Hippocampal formation (tissue), 2 donors: ENCODE data around the gene MED12.
A peak's percentile ranks its signal among the peaks of the same experiment; 100 is the strongest.

Source experiments
- DNase-seq, 2 donors: peaks; one replicate each; lab custom pipeline; 2025; lab: John Stamatoyannopoulos, UW

MED12 gene

DNA sequence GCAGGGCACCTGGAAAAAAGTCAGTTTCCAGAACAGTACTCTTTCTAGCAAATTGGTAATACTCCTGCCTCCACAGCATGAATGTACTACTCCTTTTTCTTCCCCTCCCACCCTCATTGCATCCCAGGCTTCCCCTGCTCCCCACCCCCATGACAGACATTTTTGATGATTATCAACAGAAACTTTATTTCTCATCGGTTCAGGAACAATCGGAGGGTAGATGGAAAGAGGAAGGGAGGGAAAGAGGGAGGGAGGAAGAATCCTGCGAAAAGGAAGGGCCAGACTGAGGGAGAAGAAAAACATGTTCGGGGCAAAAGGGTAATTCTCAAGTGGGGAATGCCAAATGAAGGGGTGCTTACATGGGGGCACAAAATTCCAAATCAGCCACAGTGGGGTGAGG, 11.2 kb upstream of the MED12 start:
- DNase-seq, result no peak

DNA sequence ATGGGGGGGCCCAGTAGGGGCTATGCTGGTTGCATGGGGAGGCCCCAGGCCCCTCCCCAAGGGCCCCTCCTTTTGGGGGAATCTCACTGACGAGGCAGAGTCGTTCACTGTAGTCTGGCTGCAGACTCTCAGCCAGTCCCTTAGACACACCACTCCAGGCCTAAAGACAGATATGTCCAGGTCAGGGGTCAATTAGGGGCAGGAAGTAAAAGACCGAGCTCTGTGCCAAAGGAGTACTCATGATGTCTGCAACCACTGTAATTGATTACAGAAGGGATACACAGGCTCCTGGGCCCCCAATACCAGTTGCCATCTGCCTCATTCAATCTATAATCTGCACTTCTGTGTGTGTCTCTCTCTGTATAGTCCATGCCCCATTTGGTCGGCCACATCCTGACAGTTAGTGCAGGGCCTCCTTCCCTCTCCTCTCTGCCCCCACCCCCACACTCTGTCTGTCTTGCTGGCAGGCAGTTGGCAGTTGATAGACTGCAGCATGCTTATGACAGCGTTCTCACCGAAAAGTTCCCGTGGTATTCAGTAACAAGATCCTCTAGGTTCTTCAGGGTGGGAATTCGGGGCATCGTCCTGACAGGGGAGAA, 10.5 kb upstream of the MED12 start:
- DNase-seq, result no peak

DNA sequence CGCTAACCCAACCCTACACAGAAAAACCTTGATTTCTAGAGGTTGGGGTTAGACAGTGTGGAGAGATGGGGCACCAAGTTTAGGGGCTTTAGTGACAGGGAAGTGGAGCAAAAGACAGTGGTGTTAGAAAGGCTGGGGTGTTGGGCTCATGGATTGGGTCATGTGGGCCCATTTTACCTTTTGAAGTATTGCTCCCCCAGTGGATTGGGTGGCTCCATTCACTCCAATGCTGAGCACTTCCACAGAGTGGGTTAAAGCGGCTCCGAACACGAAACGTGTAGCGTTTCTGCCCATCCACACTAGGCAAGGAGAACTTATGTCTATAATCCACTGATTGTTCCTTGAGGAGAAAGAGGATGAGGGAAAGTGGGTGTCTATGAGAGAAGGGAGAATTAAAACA, 9.3 kb upstream of the MED12 start:
- DNase-seq, result no peak

DNA sequence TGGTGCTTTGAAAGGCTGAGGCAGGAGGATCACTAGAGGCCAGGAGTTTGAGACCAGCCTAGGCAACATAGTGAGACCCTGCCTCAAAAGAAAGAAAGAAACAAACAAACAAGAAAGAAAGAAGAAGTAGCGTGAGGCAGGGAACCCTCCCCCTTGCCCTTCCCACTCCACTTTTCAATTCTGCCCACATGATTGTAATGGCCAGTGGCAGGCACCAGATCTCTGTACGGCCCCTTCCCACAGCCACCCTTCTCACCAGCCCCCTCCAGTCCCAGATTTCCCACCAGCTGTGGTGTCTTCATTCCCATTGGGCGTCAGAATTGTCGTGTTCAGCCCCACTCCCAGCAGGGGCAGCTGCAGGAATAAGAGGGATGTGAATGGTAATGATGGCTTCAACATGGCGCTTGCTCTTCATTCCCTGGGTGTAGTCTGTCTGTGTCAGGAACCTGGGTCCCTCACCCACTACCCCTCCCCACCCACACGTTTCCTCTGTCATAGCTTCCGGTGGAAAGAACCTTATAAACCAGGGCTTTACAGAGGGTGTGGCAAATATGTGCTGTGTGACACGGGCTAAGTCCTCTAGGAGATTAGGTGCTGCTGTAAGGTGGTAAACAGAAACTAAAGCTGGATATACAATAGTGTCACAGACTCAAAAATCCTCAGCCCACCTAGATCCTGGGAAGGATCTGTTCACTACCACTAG, 7.1 kb upstream of the MED12 start, which contains the start of gene IL2RG:
Gene IL2RG, minus strand, starts transcription at position 437 of the 703 bp plus-strand sequence. Its CDS starts 38 bp downstream, at position 399.
- no peak for DNase-seq

DNA sequence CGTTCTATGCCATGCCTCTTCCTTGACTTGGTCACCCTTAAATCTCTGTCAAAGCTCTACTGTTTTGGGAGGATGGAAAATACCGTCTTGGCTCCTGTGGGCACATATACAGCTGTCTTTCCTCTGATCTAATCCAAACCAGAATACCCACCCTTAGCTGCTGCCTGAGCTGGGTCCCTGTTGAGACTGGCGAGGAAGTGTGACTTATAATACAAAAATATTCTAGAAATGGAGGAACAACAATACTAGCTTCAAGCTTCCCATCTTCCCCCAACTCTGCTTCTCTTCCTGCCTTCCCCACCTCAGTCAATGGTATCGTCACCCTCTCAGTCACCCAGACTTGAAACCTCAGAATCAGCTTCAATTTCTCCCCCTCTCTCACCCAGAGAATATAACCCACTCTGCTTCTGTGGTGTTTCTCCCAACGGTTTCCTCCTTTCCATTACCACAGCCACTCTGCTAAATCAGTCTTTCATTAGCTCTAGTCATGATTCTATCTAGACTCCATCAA, 6.4 kb upstream of the MED12 start:
- no peak for DNase-seq

DNA sequence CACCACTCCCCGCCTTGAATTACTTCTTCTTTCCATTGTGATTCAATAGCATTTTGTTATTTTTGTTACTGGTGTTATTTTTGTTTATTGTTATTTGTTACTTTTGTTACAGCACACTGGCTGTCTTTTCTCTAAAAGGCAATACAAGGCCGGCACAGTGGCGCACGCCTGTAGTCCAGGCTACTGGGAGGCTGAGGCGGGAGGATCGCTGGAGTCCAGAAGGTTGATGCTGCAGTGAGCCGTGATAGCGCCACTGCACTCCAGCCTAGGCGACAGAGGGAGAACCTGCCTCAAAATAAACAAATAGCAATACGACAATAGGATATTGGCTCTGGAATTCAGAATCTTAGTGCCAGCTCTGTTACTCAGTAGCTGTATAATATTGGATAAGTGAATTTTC, 1.0 kb upstream of the MED12 start:
- no peak for DNase-seq

DNA sequence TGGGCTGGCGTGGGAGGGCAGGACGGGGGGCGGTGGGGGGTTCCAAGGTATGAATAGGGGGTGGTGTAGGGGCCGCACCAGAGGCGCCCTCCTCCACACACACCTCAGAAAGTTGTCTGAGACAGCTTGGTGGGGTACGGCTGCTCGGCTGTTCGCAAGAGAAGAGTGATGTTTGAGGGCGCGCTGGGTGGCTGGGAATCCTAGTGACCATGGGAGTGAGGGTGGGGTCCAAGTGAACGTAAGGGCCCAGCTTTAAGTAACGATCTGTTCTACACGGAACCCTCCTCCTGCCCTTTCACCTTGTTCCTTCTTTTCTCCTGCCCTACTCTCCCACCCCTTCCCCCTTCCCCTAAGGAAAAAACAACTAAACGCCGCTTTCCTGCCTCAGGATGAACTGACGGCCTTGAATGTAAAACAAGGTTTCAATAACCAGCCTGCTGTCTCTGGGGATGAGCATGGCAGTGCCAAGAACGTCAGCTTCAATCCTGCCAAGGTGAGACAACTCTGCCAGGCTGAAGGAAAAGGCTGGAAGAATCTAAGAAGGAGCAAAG, 664 bp downstream of the MED12 start:
- DNase-seq, result no peak

DNA sequence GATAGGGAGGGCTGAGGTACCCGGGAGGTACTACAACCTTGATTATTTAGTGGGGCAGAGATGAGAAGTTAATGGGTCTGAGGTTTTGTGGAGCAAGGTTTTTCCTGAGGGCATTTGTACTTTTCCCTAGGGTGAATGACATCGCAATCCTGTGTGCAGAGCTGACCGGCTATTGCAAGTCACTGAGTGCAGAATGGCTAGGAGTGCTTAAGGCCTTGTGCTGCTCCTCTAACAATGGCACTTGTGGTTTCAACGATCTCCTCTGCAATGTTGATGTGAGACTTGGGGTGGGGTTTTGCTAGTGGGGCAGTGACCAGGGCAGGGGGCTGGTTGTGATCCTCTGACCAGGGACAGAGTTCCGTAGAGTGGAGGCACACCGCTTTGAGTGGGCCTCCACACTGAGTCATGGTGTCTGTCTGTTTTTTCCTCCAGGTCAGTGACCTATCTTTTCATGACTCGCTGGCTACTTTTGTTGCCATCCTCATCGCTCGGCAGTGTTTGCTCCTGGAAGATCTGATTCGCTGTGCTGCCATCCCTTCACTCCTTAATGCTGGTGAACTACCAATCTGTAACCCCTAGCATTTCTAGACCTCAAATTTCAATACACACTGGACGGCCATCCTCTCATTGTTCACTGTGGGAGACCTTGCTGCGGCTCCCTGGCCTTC, 9.9 kb downstream of the MED12 start:
- DNase-seq, result no peak

DNA sequence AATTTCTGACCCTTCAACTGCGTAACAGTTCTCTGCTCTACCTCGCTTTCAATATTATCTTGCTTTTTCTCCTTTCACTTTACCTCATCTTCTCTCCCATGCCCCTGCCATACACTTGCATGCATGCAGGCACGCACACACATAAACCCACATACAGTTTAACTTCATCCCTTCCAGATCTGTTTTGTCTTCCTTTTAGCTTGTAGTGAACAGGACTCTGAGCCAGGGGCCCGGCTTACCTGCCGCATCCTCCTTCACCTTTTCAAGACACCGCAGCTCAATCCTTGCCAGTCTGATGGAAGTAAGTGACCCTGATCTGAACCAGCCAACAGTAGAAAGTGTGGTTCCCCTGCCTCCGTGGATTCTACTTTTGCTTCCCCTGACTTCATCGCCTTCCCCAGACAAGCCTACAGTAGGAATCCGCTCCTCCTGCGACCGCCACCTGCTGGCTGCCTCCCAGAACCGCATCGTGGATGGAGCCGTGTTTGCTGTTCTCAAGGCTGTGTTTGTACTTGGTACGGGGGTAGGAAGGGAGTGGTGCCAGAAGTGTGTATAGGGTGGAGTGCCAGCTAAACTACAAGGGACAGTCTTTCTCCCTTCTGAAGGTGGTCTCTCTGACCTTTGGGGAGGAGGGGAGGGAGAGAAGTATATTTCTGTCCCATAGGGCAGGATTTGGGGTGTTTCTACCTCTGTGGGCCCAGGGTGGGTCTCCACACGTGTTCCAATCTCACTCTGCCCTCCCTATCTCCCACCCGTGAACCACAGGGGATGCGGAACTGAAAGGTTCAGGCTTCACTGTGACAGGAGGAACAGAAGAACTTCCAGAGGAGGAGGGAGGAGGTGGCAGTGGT, 10.7 kb downstream of the MED12 start:
- peak; percentile 30 to 38 for DNase-seq

DNA sequence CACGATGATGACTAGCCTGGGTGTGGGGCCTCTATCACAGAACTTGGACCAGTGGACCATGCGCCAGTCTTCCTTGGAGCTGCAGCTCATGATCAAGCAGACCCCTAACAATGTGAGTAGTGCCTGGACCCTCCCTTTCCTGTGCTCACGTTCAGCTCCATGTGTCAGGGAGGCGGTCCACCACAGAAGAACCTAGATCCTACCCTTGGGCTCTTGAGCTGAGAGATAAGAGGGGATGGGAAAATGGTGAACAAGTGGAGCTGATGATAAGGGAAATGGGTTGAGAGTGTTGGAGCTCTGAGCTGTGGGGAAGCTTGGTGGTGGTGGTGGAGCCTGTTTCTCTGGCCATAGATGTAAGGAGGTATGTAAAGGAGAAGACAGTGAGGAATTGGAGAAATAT, 13.1 kb downstream of the MED12 start:
- DNase-seq, result no peak

DNA sequence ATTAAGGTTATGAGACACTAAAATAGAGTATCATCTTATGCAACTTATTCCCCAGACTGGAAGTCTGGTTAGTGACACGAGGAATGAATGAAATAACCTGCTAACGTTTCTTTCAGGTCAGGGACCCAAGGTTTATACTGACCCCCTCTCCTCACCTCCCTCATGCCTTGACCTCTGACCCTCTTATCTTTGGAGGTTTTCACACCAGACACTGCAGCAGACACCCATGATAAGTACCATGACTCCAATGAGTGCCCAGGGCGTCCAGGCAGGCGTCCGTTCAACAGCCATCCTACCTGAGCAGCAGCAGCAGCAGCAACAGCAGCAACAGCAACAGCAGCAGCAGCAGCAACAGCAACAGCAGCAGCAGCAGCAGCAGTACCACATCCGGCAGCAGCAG, 22.0 kb downstream of the MED12 start:
- DNase-seq, result no peak

DNA sequence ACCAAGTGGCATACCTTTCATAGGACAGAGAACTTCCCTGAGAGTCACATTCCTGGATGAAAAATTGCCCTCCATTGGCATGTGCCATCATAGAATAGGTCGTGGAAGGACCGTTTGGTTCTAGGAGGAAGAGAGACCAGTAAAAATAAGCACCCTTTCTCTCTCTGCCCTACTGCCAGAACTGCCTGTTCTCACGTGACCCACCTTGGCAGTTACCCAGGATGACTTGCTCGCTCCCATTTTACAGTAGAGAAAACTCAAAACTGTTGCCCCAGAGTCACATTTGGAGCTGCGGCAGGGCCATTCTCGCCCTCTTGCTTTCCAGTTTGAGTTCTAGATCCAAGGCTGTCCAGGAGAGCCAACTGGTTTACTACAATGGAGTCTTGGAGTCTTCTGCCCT, 25.1 kb downstream of the MED12 start:
- peak in 1 of 2 donors; percentile 46 for DNase-seq

DNA sequence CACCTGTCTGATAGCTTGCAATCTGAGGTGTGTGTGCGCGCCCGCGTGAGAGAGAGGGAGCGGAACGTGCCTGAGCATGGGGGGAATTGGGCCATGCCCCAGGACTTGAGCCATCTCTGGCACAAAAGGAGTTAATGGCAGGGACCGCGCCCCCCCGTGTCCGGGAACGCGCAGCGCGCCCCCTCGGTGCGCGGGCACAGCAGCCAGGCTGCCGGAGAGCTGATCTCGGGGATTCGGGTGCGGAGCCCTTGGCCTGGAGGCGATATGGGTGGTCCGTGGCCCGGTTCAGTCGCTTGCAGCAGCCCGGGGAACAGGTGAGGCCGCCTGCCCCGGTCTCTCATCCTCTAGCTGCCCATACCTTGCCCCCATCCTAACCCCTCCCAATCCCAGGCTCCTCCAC, 26.3 kb downstream of the MED12 start, which contains the start of gene NLGN3:
Gene NLGN3, plus strand, starts transcription at position 191 of the 400 bp plus-strand sequence. CDS start 2,909 bp downstream, outside the sequence.
- DNase-seq, result peak in 1 of 2 donors; percentile 43

DNA sequence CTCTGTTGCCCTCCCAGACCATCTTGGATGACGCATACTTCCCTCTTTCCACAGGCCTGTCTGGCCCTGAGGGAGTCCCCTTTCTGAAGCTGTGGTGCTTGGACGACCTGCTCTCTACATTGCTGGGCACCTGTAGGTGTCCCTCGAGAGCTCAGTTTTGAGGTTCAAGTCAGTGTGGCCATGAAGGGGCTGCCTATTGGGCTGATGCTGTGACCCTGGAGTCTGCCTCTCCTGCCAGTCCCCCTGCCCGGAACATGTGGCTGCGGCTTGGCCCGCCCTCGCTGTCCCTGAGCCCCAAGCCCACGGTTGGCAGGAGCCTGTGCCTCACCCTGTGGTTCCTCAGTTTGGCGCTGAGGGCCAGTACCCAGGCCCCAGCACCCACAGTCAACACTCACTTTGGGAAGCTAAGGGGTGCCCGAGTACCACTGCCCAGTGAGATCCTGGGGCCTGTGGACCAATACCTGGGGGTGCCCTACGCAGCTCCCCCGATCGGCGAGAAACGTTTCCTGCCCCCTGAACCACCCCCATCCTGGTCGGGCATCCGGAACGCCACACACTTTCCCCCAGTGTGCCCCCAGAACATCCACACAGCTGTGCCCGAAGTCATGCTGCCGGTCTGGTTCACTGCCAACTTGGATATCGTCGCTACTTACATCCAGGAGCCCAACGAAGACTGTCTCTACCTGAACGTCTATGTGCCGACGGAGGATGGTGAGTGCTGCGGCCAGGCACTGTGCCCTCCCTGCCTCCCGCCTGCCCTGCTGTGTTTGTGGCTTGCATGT, 29.3 kb downstream of the MED12 start:
- DNase-seq, result peak; percentile 15 to 16

DNA sequence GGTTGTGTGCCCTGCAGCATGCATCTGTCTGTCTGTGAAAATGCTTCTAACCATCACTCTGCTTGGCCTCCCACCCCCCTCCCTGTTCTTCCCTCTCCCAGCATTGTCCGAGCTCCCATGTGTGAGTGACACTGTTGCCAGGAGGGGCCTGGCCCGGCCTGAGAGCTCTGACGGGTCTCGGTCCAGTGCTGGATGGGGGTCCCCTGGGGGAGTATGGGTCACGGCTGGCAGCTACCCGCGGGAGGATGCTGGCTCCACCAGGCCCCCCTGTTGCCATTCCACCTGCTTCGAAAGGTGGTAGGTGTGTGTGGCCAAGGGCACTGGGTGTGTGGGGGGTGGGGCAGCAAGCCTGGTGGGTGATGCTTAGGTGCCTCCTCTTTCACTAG, 29.9 kb downstream of the MED12 start:
- no peak for DNase-seq

DNA sequence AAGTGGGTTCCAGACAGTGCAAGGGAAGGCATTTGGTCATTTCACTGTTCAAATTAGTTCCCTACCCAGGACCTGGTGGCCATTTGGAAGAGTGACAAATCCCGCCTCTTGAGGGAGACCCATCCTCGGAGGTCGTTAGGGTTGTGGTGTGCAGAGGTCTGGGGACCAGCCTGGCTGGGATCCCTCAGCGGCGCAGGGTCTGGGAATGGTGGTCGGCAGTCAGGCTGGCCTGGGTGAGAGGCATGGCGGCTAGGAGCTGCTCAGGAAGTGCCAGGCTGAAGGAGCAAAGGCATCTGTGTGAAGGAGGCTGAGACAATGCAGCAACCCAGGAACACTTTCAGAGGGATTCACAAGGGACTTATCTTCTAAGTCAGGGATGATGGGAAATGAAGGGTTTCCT, 33.0 kb downstream of the MED12 start:
- no peak for DNase-seq

DNA sequence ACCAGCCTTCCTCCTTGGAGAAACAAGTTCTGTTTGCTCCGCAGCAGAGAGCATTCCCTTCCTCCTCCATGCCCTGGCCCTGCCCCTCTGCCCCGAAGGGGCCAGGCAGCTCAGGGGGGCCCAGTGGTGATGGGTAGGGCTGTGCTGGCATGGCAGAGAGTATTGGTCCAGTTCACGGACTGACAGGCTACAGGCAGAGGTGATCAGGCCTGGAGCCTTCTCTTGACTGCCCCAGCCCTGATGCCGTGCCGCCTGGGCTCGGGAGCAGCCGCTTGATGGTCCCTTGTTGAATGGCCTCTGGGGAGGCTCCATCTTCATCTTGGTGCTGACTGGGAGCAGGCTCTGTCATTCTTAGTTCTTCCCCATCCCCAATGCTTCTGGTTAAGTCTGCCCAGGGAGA, 35.8 kb downstream of the MED12 start:
- DNase-seq, result no peak

DNA sequence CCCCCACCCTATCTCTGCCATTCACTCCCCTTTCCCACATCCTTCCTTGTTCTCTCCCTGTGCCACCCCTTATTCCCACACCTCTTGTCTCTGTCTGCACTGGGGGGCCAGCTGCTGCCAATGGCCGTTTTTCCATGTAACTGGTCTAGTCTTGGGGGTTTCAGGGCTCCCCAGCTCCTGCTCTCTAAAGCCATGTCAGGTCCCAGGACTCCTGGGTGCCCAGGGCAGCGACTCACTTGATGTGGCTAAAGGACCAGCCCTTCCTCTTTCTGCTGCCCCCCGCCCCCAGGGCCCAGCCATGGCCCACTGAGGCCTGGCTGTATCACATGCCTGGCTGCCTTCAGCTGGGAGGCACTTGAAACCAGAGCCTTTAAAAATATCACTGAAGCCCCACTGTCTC, 36.2 kb downstream of the MED12 start:
- no peak for DNase-seq

DNA sequence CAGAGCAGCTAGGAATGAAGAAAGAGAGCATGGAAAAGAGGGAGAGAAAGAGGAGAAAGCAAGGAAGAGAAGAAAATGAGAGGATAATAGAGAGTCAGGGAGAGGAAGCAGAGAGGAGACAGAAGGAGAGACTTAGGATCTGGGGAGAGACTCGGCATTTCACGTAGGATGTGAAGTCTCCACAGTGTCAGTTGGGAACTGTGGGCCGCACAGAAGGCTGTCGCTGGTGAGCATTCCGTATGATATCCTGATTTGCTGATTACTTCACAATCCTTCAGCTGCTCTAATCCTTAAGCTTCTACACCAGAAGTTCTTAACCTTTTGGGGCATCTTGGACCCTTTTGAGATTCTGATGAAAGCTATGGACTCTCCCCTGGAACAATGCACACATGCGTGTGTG, 40.2 kb downstream of the MED12 start:
- DNase-seq, result no peak

DNA sequence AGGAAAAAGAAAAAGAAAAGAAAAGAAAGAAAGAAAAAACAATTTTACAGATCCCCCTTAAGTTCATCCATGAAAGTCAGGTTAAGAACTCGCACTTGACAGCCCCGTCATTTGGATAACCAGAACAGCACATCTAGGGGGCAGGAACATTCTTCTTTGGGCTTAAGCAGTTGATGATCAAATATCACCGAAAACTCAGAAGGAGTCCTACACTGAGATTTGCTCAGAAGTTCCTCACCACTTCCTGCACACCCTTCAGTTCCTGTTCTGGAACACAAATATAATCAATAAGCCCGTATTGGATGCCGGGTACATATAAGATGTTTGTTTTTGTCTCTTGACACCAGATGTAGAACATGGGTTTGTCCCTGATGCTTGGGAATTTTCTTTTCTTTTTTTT, 40.9 kb downstream of the MED12 start:
- no peak for DNase-seq

DNA sequence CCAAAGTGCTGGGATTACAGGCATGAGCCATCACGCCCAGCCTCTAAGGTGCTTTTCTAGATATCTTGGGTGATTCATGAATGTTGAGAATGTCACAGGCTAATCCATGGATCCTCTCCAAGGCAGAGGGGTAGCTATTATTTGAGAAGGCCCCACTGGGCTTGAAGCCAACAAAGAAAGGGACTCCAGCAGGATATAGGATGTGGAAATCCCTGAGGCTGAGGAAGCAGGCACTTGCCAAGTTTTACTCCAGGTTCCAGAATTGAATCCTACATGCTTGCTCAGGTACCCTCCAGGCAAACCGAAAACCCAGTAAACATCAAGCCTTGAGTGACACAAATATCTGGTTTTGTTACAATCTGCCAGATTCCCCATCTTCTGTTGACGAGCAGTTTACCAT, 42.1 kb downstream of the MED12 start:
- DNase-seq, result no peak
